Colon (tissue), 2 donors: ENCODE results near the gene ZNF311.

Experiments used
- FAIRE-seq: peaks from 2 replicates; lab custom pipeline; 2012; peaks lifted over from hg19 to GRCh38; lab: Jason Lieb, UNC
- donor health status: control.
- donor health status: control.

ZNF311 gene

GRCh38 chr6:29005183-29005885 lies at the start of gene ZNF311:
TSS of gene ZNF311 (minus strand) at chr6:29005315. CDS start at chr6:29003954, 1,361 bp downstream.
- no peak for FAIRE-seq

- no peak for FAIRE-seq
Observed at GRCh38 chr6:29051680-29052079, 46.6 kb upstream of the ZNF311 start.

GRCh38 chr6:29045075-29045474 lies 40.0 kb upstream of the ZNF311 start, which contains the start of gene OR2W1:
TSS of gene OR2W1 (minus strand) at chr6:29045175. CDS start at chr6:29045175, 0 bp downstream.
- FAIRE-seq, result no peak

GRCh38 chr6:29035951-29036350 lies 30.8 kb upstream of the ZNF311 start:
- no peak for FAIRE-seq

GRCh38 chr6:29028821-29029220 lies 23.7 kb upstream of the ZNF311 start:
- FAIRE-seq, result no peak

GRCh38 chr6:29025927-29026585 lies 20.9 kb upstream of the ZNF311 start:
- FAIRE-seq, result no peak

- no peak for FAIRE-seq
Observed at GRCh38 chr6:29021434-29021833, 16.3 kb upstream of the ZNF311 start.

- no peak for FAIRE-seq
Observed at GRCh38 chr6:29019629-29020028, 14.5 kb upstream of the ZNF311 start.

- no peak for FAIRE-seq
Observed at GRCh38 chr6:29017428-29017802, 12.3 kb upstream of the ZNF311 start.

- no peak for FAIRE-seq
Observed at GRCh38 chr6:29016559-29017427, 11.7 kb upstream of the ZNF311 start.

GRCh38 chr6:29014729-29015608 lies 9.9 kb upstream of the ZNF311 start:
- FAIRE-seq, result no peak

GRCh38 chr6:29011276-29011734 lies 6.2 kb upstream of the ZNF311 start:
- FAIRE-seq, result no peak

GRCh38 chr6:29009358-29009757 lies 4.2 kb upstream of the ZNF311 start:
- no peak for FAIRE-seq

GRCh38 chr6:29008089-29008488 lies 3.0 kb upstream of the ZNF311 start:
- no peak for FAIRE-seq

GRCh38 chr6:28996844-28997510 lies 8.1 kb downstream of the ZNF311 start:
- FAIRE-seq, result no peak

- FAIRE-seq, result no peak
Observed at GRCh38 chr6:28995093-28995650, 9.9 kb downstream of the ZNF311 start.

- FAIRE-seq, result no peak
Observed at GRCh38 chr6:28988536-28989311, 16.4 kb downstream of the ZNF311 start.

- no peak for FAIRE-seq
Observed at GRCh38 chr6:28985462-28986164, 19.5 kb downstream of the ZNF311 start.

GRCh38 chr6:28983838-28984237 lies 21.3 kb downstream of the ZNF311 start:
- no peak for FAIRE-seq
